Measurements from ENCODE around the gene CLK3. TPM values are rescaled to one million over a fixed set of nuclear protein-coding genes. Genes with fewer than 3 reads are reported as not detected.

Gene CLK3
- total and polyA plus RNA-seq, 2 donors (not counting 1 experiment from before 2014, with no cell fraction given), result 176 to 350 TPM

GRCh38 chr15:74646480-74646879 lies 30.8 kb downstream of the CLK3 start:
- Mint-ChIP-seq H3K27me3 (no peaks in the 10 kb centered on the region), H3K4me3 (no peak overlapping the region), H3K9me3 (ENCODE audit: insufficient read depth) (no peaks in the 10 kb centered on the region), H3K27ac (no peak overlapping the region), H3K4me1 (peaks cover 6% of the 10 kb centered on the region)
- DNase-seq (no peak), ATAC-seq (ENCODE audit: low read depth) (no peak)
- peaks cover 47% of the 10 kb centered on the region for H4K20me1 ChIP-seq (ENCODE audit: control insufficient read depth, insufficient read depth, low read length, poor library complexity, severe bottlenecking)
- H3K4me1 ChIP-seq (ENCODE audit: control insufficient read depth in 2 of 2, insufficient read depth in 2 of 2, low read length in 2 of 2), result no peaks in the 10 kb centered on the region
- POLR2A ChIA-PET, result no interaction called here
- H3K9me3 ChIP-seq (ENCODE audit: control extremely low read depth in 1 of 3, control insufficient read depth in 2 of 3, insufficient read depth in 1 of 3, low read length in 2 of 3), result no peaks in the 10 kb centered on the region
- no peak for TF ChIP-seq CTCF (IDR thresholded peaks at IDR 0.05)
- TF ChIP-seq EZH2 (IDR thresholded peaks at IDR 0.05; ENCODE audit: borderline replicate concordance, insufficient read depth, low read depth, low read length, poor library complexity, severe bottlenecking), result no peak
- H3K36me3 ChIP-seq (replicated peaks in 1 of 2; ENCODE audit: control extremely low read depth in 1 of 2, control insufficient read depth in 1 of 2, extremely low read depth in 1 of 2, insufficient read depth in 2 of 2, low read length in 1 of 2), result peaks cover 0 to 41% of the 10 kb centered on the region in 2 experiments
- H3K27me3 ChIP-seq (replicated peaks in 1 of 4; ENCODE audit: control extremely low read depth in 1 of 4, control insufficient read depth in 3 of 4, insufficient read depth in 4 of 4, low read length in 3 of 4), result no peaks in the 10 kb centered on the region
- H3K9ac ChIP-seq (ENCODE audit: low read length), result no peak overlapping the region
- CTCF ChIA-PET, result interaction anchor here (1.3 to 1.9 kb wide), 2 partner anchors 13 to 304 kb away, joined by 5 to 7 read pairs; no protein-coding TSS in a partner anchor
- H3K4me3 ChIP-seq (ENCODE audit: control extremely low read depth in 1 of 5, extremely low read depth in 1 of 5, insufficient read depth in 1 of 5, low read depth in 2 of 5, low read length in 4 of 5), result no peak overlapping the region
- H3K27ac ChIP-seq (ENCODE audit: low read length in 2 of 2), result no peak overlapping the region
- H3K4me2 ChIP-seq (replicated peaks; ENCODE audit: low read depth, low read length, poor library complexity, severe bottlenecking), result no peak overlapping the region
- peaks cover 36% of the 10 kb centered on the region for H3K79me2 ChIP-seq (ENCODE audit: control insufficient read depth, insufficient read depth, low read length)
- H2AFZ ChIP-seq (ENCODE audit: insufficient read depth, low read depth, low read length, poor library complexity, severe bottlenecking), result no peak overlapping the region
- intact Hi-C loops (cut with micrococcal nuclease), result no loop called here

- H3K36me3 ChIP-seq (replicated peaks in 1 of 2; ENCODE audit: control extremely low read depth in 1 of 2, control insufficient read depth in 1 of 2, extremely low read depth in 1 of 2, insufficient read depth in 2 of 2, low read length in 1 of 2), result peaks cover 0 to 25% of the 10 kb centered on the region in 2 experiments
- no peaks in the 10 kb centered on the region for H3K27me3 Mint-ChIP-seq
- CTCF ChIA-PET, result interaction anchor here (0.8 to 1.1 kb wide), 2 partner anchors 13 to 120 kb away, joined by 3 to 5 read pairs; no protein-coding TSS in a partner anchor
- no peak overlapping the region for H3K4me2 ChIP-seq (replicated peaks; ENCODE audit: low read depth, low read length, poor library complexity, severe bottlenecking)
- no peak overlapping the region for H3K9ac ChIP-seq (ENCODE audit: low read length)
- H3K4me3 ChIP-seq (ENCODE audit: control extremely low read depth in 1 of 5, extremely low read depth in 1 of 5, insufficient read depth in 1 of 5, low read depth in 2 of 5, low read length in 4 of 5), result no peak overlapping the region
- no peak overlapping the region for H2AFZ ChIP-seq (ENCODE audit: insufficient read depth, low read depth, low read length, poor library complexity, severe bottlenecking)
- DNase-seq (no peak), ATAC-seq (ENCODE audit: low read depth) (no peak)
- no peak overlapping the region for H3K27ac ChIP-seq (ENCODE audit: low read length in 2 of 2)
- peaks cover 36% of the 10 kb centered on the region for H4K20me1 ChIP-seq (ENCODE audit: control insufficient read depth, insufficient read depth, low read length, poor library complexity, severe bottlenecking)
- H3K27ac Mint-ChIP-seq, result no peak overlapping the region
- intact Hi-C loops (cut with micrococcal nuclease), result no loop called here
- H3K9me3 Mint-ChIP-seq (ENCODE audit: insufficient read depth), result no peaks in the 10 kb centered on the region
- H3K4me3 Mint-ChIP-seq, result no peak overlapping the region
- H3K4me1 Mint-ChIP-seq, result peaks cover 12% of the 10 kb centered on the region
- H3K27me3 ChIP-seq (replicated peaks in 1 of 4; ENCODE audit: control extremely low read depth in 1 of 4, control insufficient read depth in 3 of 4, insufficient read depth in 4 of 4, low read length in 3 of 4), result no peaks in the 10 kb centered on the region
- POLR2A ChIA-PET, result interaction anchor here (0.5 kb wide), 1 partner anchor 17 kb away, joined by 4 read pairs; no protein-coding TSS in a partner anchor
- WGBS (ENCODE audit: insufficient coverage), result 100% methylated on average over 1 of the region's 5 CpGs
- peaks cover 44% of the 10 kb centered on the region for H3K79me2 ChIP-seq (ENCODE audit: control insufficient read depth, insufficient read depth, low read length)
- peaks cover 2 to 3% of the 10 kb centered on the region in 2 donors for H3K4me1 ChIP-seq (ENCODE audit: control insufficient read depth in 2 of 2, insufficient read depth in 2 of 2, low read length in 2 of 2)
- no peaks in the 10 kb centered on the region for H3K9me3 ChIP-seq (ENCODE audit: control extremely low read depth in 1 of 3, control insufficient read depth in 2 of 3, insufficient read depth in 1 of 3, low read length in 2 of 3)
- TF ChIP-seq CTCF (IDR thresholded peaks at IDR 0.05), result no peak
Observed at GRCh38 chr15:74648051-74648842, 32.6 kb downstream of the CLK3 start.
